ENCODE measurements around the gene BORCS6. TPM values are rescaled to one million over a fixed set of nuclear protein-coding genes. Genes with fewer than 3 reads are reported as not detected.

The BORCS6 gene
- total and polyA plus RNA-seq, 11 donors: 5.1 to 13.5 (median 8.1) TPM

- Histone ChIP-seq H3K4me3 (peak overlapping the region; percentile 57 to 96 (median 82)), H3K36me3 (no peaks in the 10 kb centered on the region), H3K4me1 (peaks cover 6 to 54% (median 35%) of the 10 kb centered on the region in 12 donors), H3K27ac (peak overlapping the region; percentile 87 to 99 (median 96)), H3K9me3 (no peaks in the 10 kb centered on the region), H3K27me3 (no peaks in the 10 kb centered on the region)
- ATAC-seq: no peak
- TF ChIP-seq POLR2A (IDR thresholded peaks at IDR 0.05): no peak
- TF ChIP-seq CTCF (IDR thresholded peaks at IDR 0.05): no peak
- 1 to 9% (median 3%) methylated on average over 15 to 67 of the region's 67 CpGs for WGBS, 4 donors
- intact Hi-C loops (cut with DNase I): loop anchor here in 4 of 10 donors (5.0 to 10.0 kb wide), 4 partner anchors 54 to 108 kb away; partner anchors contain the start of genes CTC1 (in 1 of the 4), HES7 (in 1 of the 4), PFAS (in 1 of the 4) and SLC25A35 (in 1 of the 4)
- peak; percentile 33 to 73 (median 45) for DNase-seq
These were observed 804 bp downstream of the BORCS6 start for GRCh38 chr17:8189041-8189710.

- no peaks in the 10 kb centered on the region for H3K27me3 ChIP-seq
- DNase-seq: peak in 2 of 5 donors; percentile 27 to 63
- no peaks in the 10 kb centered on the region for H3K9me3 ChIP-seq
- ATAC-seq: no peak
- intact Hi-C loops (cut with DNase I): loop anchor here in 4 of 10 donors (5.0 to 10.0 kb wide), 4 partner anchors 54 to 109 kb away; partner anchors contain the start of genes CTC1 (in 1 of the 4), HES7 (in 1 of the 4), PFAS (in 1 of the 4) and SLC25A35 (in 1 of the 4)
- peak overlapping the region in 11 of 12 donors; percentile 89 to 99 (median 96) for H3K27ac ChIP-seq
- peaks cover 6 to 54% (median 35%) of the 10 kb centered on the region in 12 donors for H3K4me1 ChIP-seq
- 37 to 49% (median 43%) methylated on average over 12 of the region's 12 CpGs for WGBS, 4 donors
- peak overlapping the region; percentile 57 to 96 (median 82) for H3K4me3 ChIP-seq
- no peaks in the 10 kb centered on the region for H3K36me3 ChIP-seq
- TF ChIP-seq POLR2A (IDR thresholded peaks at IDR 0.05): no peak
- no peak for TF ChIP-seq CTCF (IDR thresholded peaks at IDR 0.05)
These were observed 1.6 kb downstream of the BORCS6 start for GRCh38 chr17:8188263-8188839.

- Histone ChIP-seq H3K9me3 (no peaks in the 10 kb centered on the region), H3K4me1 (peaks cover 6 to 51% (median 32%) of the 10 kb centered on the region in 12 donors), H3K36me3 (no peaks in the 10 kb centered on the region), H3K27me3 (no peaks in the 10 kb centered on the region), H3K4me3 (peak overlapping the region; percentile 19 to 96 (median 82)), H3K27ac (peak overlapping the region; percentile 49 to 99 (median 96))
- peak in 1 of 2 donors; percentile 43 for TF ChIP-seq POLR2A (IDR thresholded peaks at IDR 0.05)
- peak in 1 of 12 donors; percentile 12 for TF ChIP-seq CTCF (IDR thresholded peaks at IDR 0.05)
- DNase-seq (peak; percentile 91 to 92 (median 92)), ATAC-seq (peak; percentile 28 to 65 (median 49))
- intact Hi-C loops (cut with DNase I): loop anchor here (1.0 to 10.0 kb wide), 13 partner anchors 31 to 110 kb away; partner anchors contain the start of genes CTC1 (in 3 of the 10), PFAS (in 3 of the 10), ALOXE3 (in 1 of the 10) and HES7 (in 1 of the 10)
- 1 to 2% (median 1%) methylated on average over 25 of the region's 25 CpGs for WGBS, 4 donors
These were observed 2.3 kb downstream of the BORCS6 start for GRCh38 chr17:8187517-8188262.
